ENCODE results near the gene CCNO.

Gene CCNO

GRCh38 chr5:55219770-55220169 lies 13.6 kb downstream of the CCNO start:
- H3K9ac ChIP-seq: no peak overlapping the region
- H3K36me3 ChIP-seq (ENCODE audit: control insufficient read depth, insufficient read depth, low read length): no peaks in the 10 kb centered on the region
- H3K4me3 ChIP-seq (ENCODE audit: low read depth, low read length): peak overlapping the region; percentile 60
- H3K4me2 ChIP-seq (ENCODE audit: low read length): peak overlapping the region; percentile 85
- H3K9me3 ChIP-seq (ENCODE audit: control insufficient read depth, low read length): no peaks in the 10 kb centered on the region
- H2AFZ ChIP-seq: peak overlapping the region; percentile 89
- H3K4me1 ChIP-seq: peaks cover 17% of the 10 kb centered on the region
- no peak for TF ChIP-seq CTCF (IDR thresholded peaks at IDR 0.05)
- H3K27ac ChIP-seq: peak overlapping the region; percentile 93
- no peaks in the 10 kb centered on the region for H3K79me2 ChIP-seq
- no peaks in the 10 kb centered on the region for H3K27me3 ChIP-seq (ENCODE audit: control insufficient read depth, insufficient read depth, low read length)

GRCh38 chr5:55218967-55219366 lies 14.4 kb downstream of the CCNO start:
- H3K79me2 ChIP-seq: no peaks in the 10 kb centered on the region
- H3K27ac ChIP-seq: peak overlapping the region; percentile 93
- peak overlapping the region; percentile 30 for H3K4me3 ChIP-seq (ENCODE audit: low read depth, low read length)
- no peaks in the 10 kb centered on the region for H3K9me3 ChIP-seq (ENCODE audit: control insufficient read depth, low read length)
- no peak for TF ChIP-seq CTCF (IDR thresholded peaks at IDR 0.05)
- no peaks in the 10 kb centered on the region for H3K27me3 ChIP-seq (ENCODE audit: control insufficient read depth, insufficient read depth, low read length)
- H3K36me3 ChIP-seq (ENCODE audit: control insufficient read depth, insufficient read depth, low read length): no peaks in the 10 kb centered on the region
- H2AFZ ChIP-seq: no peak overlapping the region
- peaks cover 17% of the 10 kb centered on the region for H3K4me1 ChIP-seq
- no peak overlapping the region for H3K9ac ChIP-seq
- H3K4me2 ChIP-seq (ENCODE audit: low read length): peak overlapping the region; percentile 85

GRCh38 chr5:55211184-55211874 lies 22.1 kb downstream of the CCNO start:
- Histone ChIP-seq H3K4me1 (no peaks in the 10 kb centered on the region), H3K79me2 (no peaks in the 10 kb centered on the region), H3K27me3 (ENCODE audit: control insufficient read depth, insufficient read depth, low read length) (no peaks in the 10 kb centered on the region), H3K9ac (no peak overlapping the region), H3K4me3 (ENCODE audit: low read depth, low read length) (no peak overlapping the region), H2AFZ (no peak overlapping the region), H3K36me3 (ENCODE audit: control insufficient read depth, insufficient read depth, low read length) (no peaks in the 10 kb centered on the region), H3K4me2 (ENCODE audit: low read length) (no peak overlapping the region), H3K27ac (no peak overlapping the region), H3K9me3 (ENCODE audit: control insufficient read depth, low read length) (no peaks in the 10 kb centered on the region)
- TF ChIP-seq CTCF (IDR thresholded peaks at IDR 0.05): no peak

GRCh38 chr5:55205001-55205400 lies 28.4 kb downstream of the CCNO start:
- Histone ChIP-seq H3K27me3 (ENCODE audit: control insufficient read depth, insufficient read depth, low read length) (no peaks in the 10 kb centered on the region), H3K9ac (no peak overlapping the region), H3K4me2 (ENCODE audit: low read length) (no peak overlapping the region), H3K4me1 (no peaks in the 10 kb centered on the region), H3K4me3 (ENCODE audit: low read depth, low read length) (no peak overlapping the region), H3K27ac (no peak overlapping the region), H2AFZ (no peak overlapping the region), H3K79me2 (no peaks in the 10 kb centered on the region), H3K36me3 (ENCODE audit: control insufficient read depth, insufficient read depth, low read length) (no peaks in the 10 kb centered on the region), H3K9me3 (ENCODE audit: control insufficient read depth, low read length) (no peaks in the 10 kb centered on the region)
- TF ChIP-seq CTCF (IDR thresholded peaks at IDR 0.05): no peak

- H3K36me3 ChIP-seq (ENCODE audit: control insufficient read depth, insufficient read depth, low read length): no peaks in the 10 kb centered on the region
- H3K27ac ChIP-seq: no peak overlapping the region
- H3K4me3 ChIP-seq (ENCODE audit: low read depth, low read length): no peak overlapping the region
- TF ChIP-seq CTCF (IDR thresholded peaks at IDR 0.05): no peak
- no peaks in the 10 kb centered on the region for H3K9me3 ChIP-seq (ENCODE audit: control insufficient read depth, low read length)
- H3K79me2 ChIP-seq: no peaks in the 10 kb centered on the region
- H3K27me3 ChIP-seq (ENCODE audit: control insufficient read depth, insufficient read depth, low read length): no peaks in the 10 kb centered on the region
- H3K4me2 ChIP-seq (ENCODE audit: low read length): no peak overlapping the region
- H2AFZ ChIP-seq: no peak overlapping the region
- H3K4me1 ChIP-seq: peaks cover 2% of the 10 kb centered on the region
- no peak overlapping the region for H3K9ac ChIP-seq
These were observed 42.2 kb downstream of the CCNO start for GRCh38 chr5:55191165-55191564.

Data from parathyroid adenoma (tissue), 2 donors.